Glomerular visceral epithelial cell (primary cell): ENCODE data around the gene SLC2A1.

ENCODE experiments used
- DNase-seq: peaks from one replicate; pipeline ENCODE4 v3.0.0-alpha.2; 2016; ENCODE audit errors: extremely low spot score

The SLC2A1 gene

DNA sequence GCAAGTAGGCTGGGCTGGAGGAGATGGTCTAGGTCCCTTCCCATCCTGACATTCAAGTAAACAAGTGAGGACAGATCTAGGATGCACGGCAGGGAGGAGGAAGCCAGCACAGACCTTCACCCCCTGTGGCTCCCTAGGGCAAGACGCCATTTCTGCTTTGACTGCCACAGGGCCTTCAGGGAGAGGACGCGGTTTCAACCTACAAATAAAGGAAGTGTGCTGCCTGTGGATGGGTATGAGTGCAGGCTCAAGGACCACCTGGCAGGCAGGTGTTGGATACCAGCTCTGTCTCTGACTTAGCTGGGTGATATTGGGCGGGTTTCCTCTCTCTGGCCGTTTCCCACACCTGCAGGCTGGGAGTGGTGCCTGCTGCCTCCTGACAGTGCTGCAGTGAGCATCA is 16.2 kb downstream of the SLC2A1 start:
- no peak for DNase-seq

DNA sequence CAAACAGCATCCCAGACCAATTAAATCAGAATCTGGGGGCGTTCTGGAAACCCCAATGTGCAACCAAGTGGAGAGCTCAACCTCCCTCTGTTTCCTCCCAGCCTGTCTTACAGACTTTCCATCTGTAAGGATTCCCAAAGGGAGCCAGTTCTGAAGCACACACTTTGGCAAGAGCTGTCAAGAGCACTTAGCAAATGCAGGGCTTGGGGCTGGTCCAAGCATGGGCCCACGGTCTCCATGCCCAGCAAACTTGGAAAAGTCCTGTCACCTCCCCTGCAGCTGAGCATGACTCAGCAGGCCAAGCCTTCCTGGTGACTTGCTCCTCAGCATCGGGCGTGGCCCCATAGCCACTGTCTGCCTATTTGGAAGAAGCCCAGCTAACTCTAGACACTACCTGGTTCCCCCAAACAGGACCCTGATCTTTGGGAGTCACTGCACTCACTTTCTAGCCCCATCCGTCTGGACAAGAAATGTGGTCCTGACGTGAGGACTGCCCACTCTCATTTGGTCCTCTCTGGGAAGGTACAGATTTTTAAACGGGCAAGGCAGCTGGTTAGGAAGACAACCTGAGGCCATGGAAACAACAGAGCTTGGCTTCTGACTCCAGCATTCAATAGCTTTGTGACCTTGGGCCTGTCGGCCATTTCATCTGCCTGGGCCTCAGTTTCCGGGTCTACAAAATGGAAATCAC is 16.9 kb downstream of the SLC2A1 start:
- DNase-seq, result peak; percentile 91

DNA sequence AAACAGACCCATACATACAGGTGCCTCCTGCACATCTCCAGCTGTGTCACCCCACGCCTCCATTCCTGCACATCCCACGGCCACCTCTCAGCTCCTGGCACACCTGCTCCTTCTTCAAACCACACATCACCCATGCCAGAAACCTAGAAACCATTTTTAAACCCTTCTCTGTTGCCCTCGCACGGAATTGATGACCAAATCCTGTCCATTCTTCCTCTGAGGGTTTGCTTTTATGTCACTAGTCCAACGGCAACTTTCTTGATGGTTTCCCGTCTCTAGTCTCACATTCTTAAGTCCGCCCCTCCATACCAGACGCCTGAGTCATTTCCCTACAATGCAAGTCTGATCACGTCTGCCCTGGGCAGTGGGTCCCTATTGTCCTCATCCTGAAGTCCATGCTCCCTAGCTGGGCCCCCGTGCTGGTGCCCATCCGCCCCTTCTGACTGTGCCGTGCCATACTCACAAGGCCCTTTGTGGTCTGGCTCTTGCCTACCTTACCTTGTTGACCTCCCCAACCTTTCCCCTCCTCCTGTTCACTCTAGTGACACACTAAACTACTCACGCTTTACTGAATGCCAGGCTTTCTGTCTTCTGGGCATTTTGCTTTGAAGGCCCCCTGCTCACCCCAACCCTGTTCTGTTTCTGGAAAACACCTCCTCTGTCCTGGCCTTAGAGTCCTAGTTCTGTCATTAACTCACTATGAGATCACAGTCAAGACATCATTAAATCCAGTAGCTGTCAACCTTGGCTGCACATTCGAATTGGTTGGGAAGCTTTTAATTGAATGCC is 17.6 kb downstream of the SLC2A1 start:
- peak; percentile 98 for DNase-seq

DNA sequence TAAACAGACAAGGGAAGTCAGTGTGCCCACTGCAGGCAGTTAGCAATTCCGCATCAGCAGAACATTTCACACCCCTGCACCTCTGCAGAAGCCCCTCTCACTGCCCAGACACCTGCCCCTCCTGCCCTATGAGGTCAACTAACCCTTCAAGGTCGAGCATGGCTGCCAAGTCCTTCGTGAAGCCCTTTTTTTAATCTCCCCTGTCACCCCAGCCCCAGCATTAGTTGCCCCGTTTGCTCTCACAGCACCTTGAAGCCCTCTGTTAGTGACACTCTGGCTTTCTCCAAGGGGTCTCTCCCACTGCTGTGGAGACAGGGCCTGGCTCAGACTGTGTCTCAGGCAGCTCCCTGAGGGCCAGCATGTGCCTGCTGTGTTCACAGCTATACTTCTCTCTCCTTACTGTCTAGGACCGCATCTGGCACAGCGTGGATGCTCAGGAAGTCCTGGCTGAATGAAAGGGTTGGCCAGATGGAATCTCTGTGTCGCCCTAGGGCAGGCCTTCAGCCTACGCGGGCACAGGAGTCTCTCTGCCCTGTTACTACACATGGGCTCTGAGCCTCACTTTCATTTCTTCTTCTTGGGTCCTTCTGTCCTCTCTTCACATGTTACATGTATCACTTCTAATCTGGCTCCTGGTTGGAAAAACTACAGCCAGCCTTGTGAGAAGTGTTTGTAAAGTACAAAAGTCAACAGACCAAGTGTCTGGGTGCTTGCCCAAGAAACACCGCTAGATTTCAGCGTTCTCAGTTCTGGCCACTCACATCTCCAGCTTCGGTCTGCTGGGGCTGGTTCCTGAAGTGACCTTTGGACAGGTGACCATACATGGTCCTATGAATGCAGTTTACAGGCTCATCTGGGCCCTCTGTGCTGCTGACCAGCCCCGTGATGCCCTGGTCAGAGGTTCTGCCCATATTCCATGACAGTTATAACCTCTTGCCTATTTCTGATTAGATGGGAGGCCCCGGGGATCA is 19.7 kb downstream of the SLC2A1 start:
- DNase-seq, result no peak

DNA sequence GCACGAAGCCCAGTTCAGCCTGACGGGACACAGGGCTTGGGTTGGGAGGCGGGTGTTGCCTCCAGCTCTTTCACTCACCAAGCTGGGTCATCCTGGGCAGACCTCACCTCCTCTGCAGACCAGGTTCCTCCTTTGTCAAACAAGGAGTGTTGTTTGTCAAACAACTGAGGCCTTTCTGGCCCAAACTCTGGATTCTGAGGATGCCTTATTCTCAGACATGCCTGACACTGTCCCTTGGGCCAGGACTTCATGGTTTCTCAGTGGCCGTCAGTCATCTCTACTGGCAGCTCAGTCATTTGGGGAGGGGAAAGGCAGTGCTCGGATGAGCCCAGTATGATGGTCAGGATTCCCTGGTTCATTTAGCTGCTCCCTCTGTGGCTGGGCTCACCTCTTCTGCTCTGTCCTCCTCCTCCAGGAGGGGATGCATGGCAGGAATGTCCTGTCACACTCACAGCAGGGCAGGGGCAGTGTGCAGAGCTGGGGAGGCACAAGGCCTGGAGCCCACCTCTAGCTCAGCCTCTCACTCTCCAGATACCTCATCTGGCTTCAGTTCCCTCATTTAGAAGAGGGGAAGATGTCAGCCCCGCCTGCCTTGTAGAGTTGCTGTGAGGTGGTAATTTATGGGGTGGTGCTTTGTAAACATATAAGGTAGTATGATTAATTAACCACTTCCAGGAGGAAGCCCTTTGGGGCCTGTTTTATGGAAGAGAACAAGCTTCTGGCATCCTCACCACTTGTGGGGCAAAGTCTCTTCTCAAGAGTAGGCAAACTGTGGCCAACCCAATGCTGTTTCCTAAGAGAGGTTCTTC is 20.6 kb downstream of the SLC2A1 start:
- DNase-seq, result no peak

DNA sequence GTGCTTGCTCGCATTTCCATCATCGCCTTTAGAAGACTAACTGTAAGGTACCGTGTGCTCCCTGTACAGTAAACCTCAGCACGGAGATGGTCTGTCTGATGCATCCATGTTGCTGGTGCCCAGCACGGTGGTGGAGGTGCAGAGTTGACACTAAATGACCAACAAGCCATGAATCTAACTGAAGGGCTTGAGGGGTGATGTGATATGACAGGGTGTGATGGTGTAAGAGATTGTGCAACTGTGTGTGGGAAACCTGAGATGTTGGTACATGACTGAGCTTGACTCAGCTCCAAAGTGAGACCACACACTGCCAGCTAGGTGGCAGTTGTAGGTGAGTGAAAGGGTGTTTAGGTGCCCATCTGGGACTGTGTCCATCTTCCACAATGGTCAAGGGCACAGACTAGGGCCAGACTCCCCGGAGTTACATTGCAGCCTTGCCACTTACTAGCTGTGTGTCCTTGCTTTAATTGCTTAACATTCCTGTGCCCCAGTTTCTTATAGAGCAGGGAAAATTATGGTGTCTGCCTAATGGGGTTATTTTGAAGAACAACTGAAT is 21.4 kb downstream of the SLC2A1 start:
- DNase-seq, result peak; percentile 72

DNA sequence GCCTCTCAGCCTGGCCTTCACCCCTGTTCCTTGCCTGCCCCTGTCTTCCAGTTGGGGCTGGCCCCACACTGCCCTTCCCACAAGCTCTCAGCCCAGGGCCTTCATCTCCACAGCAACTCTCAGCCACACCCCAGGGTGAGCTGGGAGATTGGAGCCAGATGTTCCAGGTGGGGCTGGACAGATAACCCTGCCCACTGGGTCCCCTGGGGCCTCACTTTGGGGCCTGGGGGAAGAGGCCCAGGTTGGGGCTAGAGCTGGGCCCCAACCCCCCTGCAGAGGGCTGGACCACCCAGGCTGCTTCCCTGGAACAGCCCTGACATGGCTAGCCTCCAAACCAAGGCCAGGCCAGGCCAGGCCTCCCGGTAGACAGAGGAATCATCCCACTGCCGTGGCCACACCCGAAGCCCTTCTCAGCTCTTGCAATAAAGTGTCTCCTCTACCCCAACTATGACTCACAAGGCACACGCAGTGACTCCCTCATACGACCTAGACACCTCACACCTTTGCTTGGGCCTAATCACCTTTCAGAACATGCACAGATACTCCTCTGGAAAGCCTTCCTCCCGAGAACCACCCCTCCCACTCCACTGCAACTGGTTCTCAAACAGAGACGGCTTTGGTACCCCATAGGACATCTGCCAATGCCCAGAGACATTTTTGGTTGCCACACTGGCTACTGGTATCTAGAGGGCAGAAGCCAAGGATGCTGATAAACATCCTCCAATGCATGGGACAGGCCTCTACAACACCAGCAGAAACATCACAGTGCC is 22.2 kb downstream of the SLC2A1 start:
- DNase-seq, result peak; percentile 93

DNA sequence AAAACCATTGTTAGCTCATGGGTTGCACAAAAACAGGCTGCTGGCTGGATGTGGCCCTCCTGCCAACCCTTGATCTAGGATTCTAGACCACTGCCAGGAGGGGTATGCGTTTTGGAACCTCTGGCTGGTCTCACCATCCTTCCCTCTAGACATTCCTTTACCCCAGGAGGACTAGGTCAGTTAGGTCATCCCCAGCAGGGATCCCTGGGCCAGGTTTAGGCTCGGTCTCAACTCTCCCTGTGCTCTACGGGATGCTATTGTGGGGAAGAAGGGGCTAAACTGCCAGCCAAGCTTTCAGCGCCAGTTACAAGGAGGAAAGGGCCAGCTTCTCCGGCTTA is 22.7 kb downstream of the SLC2A1 start:
- DNase-seq, result no peak

DNA sequence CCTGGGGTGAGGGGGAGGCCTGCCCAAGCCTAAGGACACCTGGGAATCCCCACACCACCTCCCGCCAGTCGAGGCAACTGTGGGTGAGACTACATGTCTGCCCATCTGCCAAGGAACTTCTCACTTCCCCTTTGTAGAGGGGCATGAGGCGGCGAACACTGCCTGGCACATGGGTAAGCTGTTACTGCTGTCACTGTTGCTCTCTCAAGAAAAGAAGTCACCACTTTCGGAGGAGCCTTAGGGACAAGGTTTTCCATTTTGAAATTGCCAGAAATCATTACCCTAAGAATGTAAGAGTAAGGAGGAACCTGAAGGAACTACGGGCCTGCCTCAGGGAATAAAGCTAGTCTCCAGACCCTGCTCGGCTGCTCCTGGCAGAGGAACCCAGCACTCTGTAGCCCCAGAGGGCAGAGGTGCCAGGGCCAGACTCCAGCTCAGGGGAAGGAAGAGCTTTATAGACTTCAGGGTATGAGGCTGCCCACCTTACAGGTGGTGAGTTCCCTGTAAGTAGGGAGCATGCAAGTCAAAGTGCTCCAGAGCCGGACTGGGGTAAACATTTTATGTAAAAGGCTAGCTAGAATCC is 23.3 kb downstream of the SLC2A1 start:
- DNase-seq, result no peak

DNA sequence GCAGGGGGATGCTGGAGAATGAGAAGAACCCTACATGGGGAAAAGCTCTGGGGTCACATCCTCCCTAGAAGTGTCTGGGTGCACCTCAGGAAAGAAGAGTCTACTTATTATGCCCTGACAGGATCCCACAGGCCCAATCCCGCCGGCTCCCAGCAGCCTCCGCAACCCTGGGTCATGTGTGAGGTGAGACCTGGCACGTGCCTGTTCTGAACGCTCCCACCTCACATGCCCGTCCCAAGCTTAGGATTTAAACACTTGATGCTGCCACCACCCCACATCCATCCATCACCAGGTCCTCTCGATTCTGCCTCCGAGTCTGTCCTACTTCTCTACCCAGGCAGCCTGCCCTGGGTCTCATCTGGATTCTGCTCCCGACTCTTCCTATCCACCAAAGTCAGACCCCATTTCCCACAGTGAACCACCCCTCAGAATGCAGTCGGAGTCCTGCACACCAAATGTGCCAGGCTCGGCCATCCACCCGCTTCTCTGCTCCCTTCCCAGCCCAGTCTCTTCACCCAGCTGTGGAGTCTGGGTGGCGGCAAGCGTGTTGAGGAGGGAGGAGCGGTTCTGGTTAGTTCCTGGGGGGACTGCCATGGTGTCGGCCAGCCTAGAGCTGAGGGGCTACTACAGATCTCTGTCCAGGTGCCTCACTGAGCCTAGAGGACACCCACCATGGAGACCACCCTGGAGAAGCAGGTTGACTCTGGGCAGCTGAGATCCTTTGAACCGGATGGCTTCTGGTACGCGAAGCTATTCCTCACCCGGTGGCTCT is 23.9 kb downstream of the SLC2A1 start:
- DNase-seq, result no peak

DNA sequence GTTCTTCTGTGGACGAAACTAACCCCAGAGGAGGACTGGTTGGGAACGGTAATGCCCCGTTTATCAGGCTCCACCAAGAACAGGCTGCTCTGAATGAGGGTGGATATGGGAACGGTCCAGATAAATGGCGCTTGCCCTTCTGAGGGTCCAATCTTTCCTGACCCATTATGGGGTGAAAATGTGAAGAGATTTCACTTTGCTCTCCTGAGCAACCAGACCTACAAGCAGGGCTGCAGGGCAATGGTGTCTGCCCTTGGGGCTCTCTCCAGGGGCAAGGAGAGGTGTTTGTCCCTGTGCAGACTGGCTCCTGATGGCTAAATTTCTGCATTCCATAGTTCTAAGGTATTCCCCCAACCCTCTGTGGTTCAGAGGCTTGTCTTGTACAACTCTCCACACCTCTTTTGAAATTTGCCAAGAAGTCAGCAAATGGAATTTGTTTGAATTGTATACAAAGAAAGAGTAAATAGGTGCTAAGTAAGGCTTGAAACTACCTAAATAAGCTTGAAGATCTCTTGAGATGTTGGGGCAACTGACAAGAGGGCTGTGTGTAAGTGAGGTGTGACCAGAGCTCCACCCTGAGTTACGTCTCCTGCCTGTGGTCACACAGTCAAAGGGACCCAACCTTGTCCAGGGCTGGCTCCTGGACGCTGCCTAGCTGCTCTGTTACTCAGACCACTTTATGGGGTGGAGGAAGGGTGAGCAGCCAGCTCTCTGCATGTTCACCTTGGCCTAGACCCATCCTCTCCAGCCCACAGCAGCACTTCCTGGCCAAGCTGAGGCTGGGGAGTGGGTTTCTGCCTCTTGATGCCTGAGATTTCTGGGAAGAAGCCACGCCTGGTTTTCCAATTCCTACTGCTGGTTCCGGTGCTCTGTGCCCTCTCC is 24.8 kb downstream of the SLC2A1 start:
- DNase-seq, result no peak

DNA sequence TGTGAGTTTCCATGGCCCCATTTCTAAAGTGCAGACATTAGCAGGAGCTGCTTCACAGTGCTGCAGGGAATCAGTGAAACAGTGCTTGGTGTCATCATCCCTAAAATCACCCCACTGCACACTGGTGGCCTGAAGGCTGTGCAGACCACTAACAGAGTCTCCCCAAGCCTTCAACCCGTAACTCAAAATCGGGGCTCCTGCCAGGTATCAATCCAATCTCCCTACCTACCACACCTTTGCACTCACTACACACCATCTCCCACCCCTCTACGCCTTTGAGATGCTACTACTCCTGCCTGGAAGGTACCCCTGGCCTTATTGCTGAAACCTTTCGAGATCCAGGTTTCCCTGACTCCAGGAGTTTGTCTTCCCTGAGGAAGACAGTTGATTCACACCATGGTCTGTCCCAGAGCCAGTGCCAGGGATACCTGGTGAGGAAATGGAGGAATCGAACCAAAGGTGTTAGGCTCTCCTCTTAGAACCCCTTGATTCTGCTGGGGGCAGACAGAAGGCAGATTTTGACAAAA is 25.5 kb downstream of the SLC2A1 start:
- no peak for DNase-seq

DNA sequence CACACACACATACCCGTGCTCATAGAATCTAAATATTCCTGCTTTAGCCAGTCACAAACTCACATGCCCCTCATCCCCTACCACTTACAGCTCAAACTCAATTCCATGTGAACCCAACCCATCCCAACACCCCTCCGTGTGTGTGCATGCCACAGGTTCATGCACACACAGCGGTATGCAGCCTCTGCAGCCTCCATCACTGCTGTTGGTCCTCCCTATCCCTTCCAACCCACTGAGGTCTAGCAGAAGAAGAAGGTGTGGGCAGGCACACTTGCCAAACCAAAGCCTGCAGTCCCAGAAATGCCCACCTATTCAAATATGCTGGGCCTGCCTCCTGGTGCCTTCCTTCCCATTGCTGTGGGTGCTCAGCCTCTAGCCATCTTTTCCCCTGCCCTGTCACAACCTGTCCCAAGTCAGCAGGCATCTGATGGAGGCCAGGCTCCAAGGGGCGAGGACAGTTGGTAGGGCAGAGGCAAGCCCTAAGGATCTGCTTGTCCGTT is 26.2 kb downstream of the SLC2A1 start:
- DNase-seq, result no peak

DNA sequence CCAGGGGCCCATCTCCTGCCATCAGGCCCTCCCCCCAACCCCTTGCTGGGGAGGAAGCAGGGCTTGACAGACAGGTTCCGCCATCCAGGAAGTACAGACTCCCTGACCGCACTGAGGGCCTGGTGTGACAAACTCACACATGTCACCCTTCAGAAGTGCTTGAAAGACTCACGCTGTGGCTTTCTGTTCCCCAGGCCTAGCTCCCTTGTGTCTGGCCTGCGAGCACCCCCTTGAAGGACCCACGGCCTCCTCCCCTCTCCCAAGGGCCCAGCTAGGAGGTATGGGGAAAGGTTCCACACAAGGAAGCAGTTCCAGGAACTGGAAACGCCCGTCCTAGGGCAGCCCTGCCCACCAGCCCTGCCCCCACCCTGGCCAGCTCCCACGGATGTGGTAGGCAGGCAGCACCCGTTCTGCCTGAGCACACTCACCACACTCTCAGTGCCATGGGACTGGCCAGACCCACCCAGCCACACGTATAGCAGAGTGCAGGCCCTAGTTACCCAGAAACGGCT is 26.7 kb downstream of the SLC2A1 start:
- DNase-seq, result peak; percentile 89

DNA sequence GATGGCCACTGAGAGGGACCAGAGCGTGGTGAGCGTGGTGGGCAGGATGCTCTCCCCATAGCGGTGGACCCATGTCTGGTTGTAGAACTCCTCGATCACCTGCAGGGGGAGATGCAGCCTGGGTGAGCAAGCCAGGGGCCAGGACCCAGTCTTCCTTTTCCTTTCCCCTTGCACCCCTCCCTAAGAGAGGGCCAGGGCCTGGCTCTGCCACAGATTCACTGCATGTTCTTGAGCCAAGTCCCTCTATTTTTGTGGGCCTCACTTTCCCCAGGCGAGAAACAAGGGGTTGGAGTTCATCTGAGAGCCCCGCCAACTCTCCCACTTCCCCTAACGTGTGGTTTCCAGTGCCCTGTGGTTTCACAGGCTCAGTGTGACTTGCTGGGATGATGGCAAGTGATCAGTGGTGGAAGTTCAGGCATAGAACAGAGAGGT is 27.5 kb downstream of the SLC2A1 start:
- no peak for DNase-seq

DNA sequence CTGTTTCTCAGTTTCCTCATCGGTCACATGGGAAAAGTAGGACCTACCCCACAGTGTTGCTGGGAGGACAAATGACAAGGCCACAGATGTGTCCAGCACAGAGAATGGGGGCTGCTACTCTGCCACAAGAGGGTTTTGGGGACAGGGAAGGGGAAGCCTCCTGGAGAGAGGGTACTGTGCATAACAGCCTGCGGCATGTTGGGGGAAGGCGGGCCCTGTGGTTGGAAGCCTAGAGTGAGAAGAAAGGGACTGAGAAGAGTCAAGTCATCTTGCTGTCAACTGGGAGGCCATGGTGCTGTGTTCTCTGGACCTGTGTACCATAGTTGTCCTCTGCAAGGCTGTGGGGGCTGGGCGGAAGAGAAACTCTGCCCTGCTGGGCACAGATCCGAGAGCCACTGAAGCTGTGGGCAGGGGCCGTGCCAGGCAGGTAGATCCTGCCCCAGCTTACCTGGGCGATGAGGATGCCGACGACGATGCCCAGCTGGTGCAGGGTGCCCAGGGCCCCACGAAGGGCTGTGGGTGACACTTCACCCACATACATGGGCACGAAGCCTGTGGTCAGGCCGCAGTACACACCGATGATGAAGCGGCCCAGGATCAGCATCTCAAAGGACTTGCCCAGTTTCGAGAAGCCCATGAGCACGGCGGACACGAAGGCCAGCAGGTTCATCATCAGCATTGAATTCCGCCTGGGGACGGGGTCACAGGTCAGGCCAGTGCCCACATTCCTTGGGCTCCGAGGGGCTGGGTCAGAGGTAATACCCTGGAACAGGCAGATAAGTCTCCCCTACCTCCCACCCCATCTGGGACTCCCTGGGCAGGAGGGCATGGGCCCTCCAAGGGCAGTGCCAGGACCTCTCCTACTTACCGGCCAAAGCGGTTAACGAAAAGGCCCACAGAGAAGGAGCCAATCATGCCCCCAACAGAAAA is 28.2 kb downstream of the SLC2A1 start:
- no peak for DNase-seq
